ENCODE results near the gene KISS1R. TPM values are rescaled to one million over a fixed set of nuclear protein-coding genes. Genes with fewer than 3 reads are reported as not detected.

The KISS1R gene
- total RNA-seq, 1 experiment from 2014 or later, result 16.6 TPM

- Histone ChIP-seq H3K27me3 (replicated peaks; ENCODE audit: control insufficient read depth, insufficient read depth, low read length) (no peaks in the 10 kb centered on the region), H3K4me3 (ENCODE audit: low read depth, low read length) (no peak overlapping the region), H3K9me3 (no peaks in the 10 kb centered on the region), H3K36me3 (ENCODE audit: control insufficient read depth, insufficient read depth, low read length) (peaks cover 7% of the 10 kb centered on the region), H3K4me1 (peaks cover 3% of the 10 kb centered on the region; the same call in 1 of the 2 replicates)
- Mint-ChIP-seq H3K36me3 (ENCODE audit: insufficient read depth, unreplicated experiment) (peaks cover 92% of the 10 kb centered on the region), H3K27me3 (ENCODE audit: insufficient read depth, unreplicated experiment) (no peaks in the 10 kb centered on the region), H3K9me3 (ENCODE audit: unreplicated experiment) (no peaks in the 10 kb centered on the region), H3K4me3 (ENCODE audit: unreplicated experiment) (no peak overlapping the region), H3K27ac (ENCODE audit: unreplicated experiment) (peak overlapping the region; percentile 54), H3K4me1 (ENCODE audit: low read depth, unreplicated experiment) (no peaks in the 10 kb centered on the region)
- TF ChIP-seq CTCF (IDR thresholded peaks at IDR 0.05; ENCODE audit: insufficient read depth in 1 of 2, low read depth in 1 of 2, low read length in 1 of 2, severe bottlenecking in 1 of 2, unreplicated experiment in 1 of 2), result no peak
- no peak for DNase-seq
- no TSS peak for BruUV-seq (replicated peaks)
- intact Hi-C loops (cut with micrococcal nuclease; ENCODE audit: unreplicated experiment), result no loop called here
- ChIA-PET CTCF (no interaction called here), POLR2A (no interaction called here)
These were observed 22.3 kb downstream of the KISS1R start for GRCh38 chr19:939439-939838.

- no peak for DNase-seq
- no peaks in the 10 kb centered on the region for H3K4me1 Mint-ChIP-seq (ENCODE audit: low read depth, unreplicated experiment)
- intact Hi-C loops (cut with micrococcal nuclease; ENCODE audit: unreplicated experiment), result no loop called here
- peak overlapping the region; percentile 54 for H3K27ac Mint-ChIP-seq (ENCODE audit: unreplicated experiment)
- Histone ChIP-seq H3K36me3 (ENCODE audit: control insufficient read depth, insufficient read depth, low read length) (peaks cover 7% of the 10 kb centered on the region), H3K4me1 (peaks cover 3% of the 10 kb centered on the region; the same call in 1 of the 2 replicates), H3K4me3 (ENCODE audit: low read depth, low read length) (no peak overlapping the region), H3K27me3 (replicated peaks; ENCODE audit: control insufficient read depth, insufficient read depth, low read length) (no peaks in the 10 kb centered on the region), H3K9me3 (no peaks in the 10 kb centered on the region)
- peaks cover 92% of the 10 kb centered on the region for H3K36me3 Mint-ChIP-seq (ENCODE audit: insufficient read depth, unreplicated experiment)
- H3K27me3 Mint-ChIP-seq (ENCODE audit: insufficient read depth, unreplicated experiment), result no peaks in the 10 kb centered on the region
- TF ChIP-seq CTCF (IDR thresholded peaks at IDR 0.05; ENCODE audit: insufficient read depth in 1 of 2, low read depth in 1 of 2, low read length in 1 of 2, severe bottlenecking in 1 of 2, unreplicated experiment in 1 of 2), result no peak
- ChIA-PET POLR2A (no interaction called here), CTCF (no interaction called here)
- no peaks in the 10 kb centered on the region for H3K9me3 Mint-ChIP-seq (ENCODE audit: unreplicated experiment)
- no TSS peak for BruUV-seq (replicated peaks)
- no peak overlapping the region for H3K4me3 Mint-ChIP-seq (ENCODE audit: unreplicated experiment)
These were observed 22.8 kb downstream of the KISS1R start for GRCh38 chr19:939922-940321.

- Mint-ChIP-seq H3K4me3 (ENCODE audit: unreplicated experiment) (no peak overlapping the region), H3K4me1 (ENCODE audit: low read depth, unreplicated experiment) (no peaks in the 10 kb centered on the region), H3K27me3 (ENCODE audit: insufficient read depth, unreplicated experiment) (no peaks in the 10 kb centered on the region), H3K27ac (ENCODE audit: unreplicated experiment) (peak overlapping the region; percentile 54), H3K9me3 (ENCODE audit: unreplicated experiment) (no peaks in the 10 kb centered on the region), H3K36me3 (ENCODE audit: insufficient read depth, unreplicated experiment) (peaks cover 92% of the 10 kb centered on the region)
- BruUV-seq (replicated peaks), result no TSS peak
- ChIA-PET CTCF (no interaction called here), POLR2A (no interaction called here)
- no peaks in the 10 kb centered on the region for H3K27me3 ChIP-seq (replicated peaks; ENCODE audit: control insufficient read depth, insufficient read depth, low read length)
- peaks cover 7% of the 10 kb centered on the region for H3K36me3 ChIP-seq (ENCODE audit: control insufficient read depth, insufficient read depth, low read length)
- H3K4me3 ChIP-seq (ENCODE audit: low read depth, low read length), result no peak overlapping the region
- no peaks in the 10 kb centered on the region for H3K9me3 ChIP-seq
- TF ChIP-seq CTCF (IDR thresholded peaks at IDR 0.05; ENCODE audit: insufficient read depth in 1 of 2, low read depth in 1 of 2, low read length in 1 of 2, severe bottlenecking in 1 of 2, unreplicated experiment in 1 of 2), result no peak
- peaks cover 3% of the 10 kb centered on the region; the same call in 1 of the 2 replicates for H3K4me1 ChIP-seq
- DNase-seq, result no peak
- intact Hi-C loops (cut with micrococcal nuclease; ENCODE audit: unreplicated experiment), result no loop called here
These were observed 23.6 kb downstream of the KISS1R start for GRCh38 chr19:940591-941291.
